ENCODE data around the gene AP5S1.
"Not testable (repeated sequence)": the region's sequence is repeated elsewhere in the genome, so short reads cannot be mapped to it uniquely, and the experiment has no call there.

AP5S1 gene

DNA sequence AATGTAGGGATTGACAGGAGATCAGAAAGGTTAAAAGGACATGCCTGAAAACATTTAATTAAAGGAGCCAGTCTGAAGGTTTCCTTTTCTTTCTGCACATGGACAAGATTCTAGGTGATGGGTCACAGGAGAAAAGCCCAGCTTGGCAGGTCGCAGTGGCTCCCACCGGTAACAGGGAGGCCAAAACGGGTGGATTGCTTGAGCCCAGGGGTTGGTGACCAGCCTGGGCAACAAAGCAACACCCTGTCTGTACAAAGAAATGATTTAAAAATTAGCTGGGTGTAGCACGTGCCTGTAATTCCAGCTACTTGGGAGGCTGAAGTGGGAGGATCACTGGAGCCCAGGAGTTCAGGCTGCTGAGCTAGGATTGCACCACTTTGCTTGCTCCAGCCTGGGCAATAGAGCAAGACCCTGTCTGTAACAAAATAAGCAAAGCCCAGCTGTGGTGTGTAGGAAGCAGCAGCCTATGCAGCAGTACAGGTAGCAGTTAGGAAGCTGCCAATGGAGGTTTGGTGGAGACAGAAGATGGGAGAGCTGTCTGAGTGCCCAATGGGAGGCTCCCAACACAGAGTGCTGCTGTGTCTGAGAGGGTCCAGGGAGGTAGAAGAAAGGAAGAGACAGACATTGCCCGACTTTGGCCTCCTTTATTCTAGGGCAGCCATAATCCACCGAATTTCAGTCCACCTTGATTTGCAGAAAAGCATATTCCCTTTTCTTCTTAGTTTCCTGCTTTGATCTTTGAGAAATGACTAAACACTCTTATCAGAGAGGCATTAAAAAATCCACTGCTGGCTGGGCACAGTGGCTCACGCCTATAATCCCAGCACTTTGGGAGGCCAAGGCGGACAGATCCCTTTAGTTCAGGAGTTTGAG lies 7.1 kb upstream of the AP5S1 start:
- DNase-seq, result no peak

DNA sequence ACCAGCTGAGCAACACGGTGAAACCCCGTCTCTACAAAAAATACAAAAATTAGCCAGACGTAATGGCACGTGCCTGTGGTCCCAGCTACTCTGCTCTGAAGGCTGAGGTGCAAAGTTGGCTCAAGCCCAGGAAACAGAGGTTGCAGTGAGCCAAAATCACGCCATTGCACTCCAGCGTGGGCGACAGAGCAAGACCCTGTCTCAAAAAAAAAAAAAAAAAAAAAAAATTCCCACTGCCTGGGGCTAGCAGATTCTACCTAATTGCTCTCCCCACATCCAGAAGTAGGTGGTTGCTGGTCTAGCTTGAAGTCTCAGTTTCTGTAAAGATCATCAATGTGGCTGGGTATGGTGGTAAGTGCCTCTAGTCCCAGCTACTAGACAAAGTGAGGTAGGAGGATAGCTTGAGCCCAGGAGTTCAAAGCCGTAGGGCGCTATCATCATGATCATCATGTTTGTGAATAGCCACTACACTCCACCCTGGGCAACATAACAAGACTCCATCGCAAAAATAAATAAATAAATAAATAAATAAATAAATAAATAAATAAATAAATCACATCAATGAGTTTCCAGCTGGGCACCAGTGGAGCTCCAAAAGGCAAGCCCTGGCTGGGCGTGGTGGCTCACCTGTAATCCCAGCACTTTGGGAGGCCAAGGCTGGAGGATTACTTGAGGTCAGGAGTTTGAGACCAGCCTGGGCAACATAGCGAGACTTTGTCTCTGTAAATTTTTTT lies 6.3 kb upstream of the AP5S1 start:
- no peak for DNase-seq

DNA sequence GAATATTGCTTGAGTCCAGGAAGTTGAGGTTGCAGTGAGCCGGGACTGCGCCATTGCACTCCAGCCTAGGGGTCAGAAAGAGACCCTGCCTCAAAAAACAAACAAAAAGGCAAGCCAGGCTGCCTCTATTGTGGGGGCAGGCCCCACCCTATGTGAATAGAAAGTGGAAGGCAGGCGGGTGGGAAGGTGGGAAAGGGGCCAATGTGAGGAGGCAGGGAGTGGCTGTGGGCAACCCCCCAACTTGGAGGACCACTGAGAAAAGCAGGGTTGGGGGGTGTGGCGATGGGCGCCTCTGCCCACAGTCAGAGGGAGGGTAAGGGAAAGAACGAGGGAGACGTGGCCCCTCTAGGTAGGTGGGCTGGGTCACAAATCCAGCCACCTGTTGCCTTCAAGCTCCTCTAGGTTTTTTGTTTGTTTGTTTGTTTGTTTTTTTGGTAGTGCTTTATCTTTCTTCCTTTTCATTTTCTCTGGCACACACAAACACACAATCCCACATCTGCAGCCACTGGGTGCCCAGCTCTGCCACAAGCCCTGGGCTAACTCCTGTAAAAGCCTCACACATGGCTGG lies 5.3 kb upstream of the AP5S1 start:
- no peak for DNase-seq

DNA sequence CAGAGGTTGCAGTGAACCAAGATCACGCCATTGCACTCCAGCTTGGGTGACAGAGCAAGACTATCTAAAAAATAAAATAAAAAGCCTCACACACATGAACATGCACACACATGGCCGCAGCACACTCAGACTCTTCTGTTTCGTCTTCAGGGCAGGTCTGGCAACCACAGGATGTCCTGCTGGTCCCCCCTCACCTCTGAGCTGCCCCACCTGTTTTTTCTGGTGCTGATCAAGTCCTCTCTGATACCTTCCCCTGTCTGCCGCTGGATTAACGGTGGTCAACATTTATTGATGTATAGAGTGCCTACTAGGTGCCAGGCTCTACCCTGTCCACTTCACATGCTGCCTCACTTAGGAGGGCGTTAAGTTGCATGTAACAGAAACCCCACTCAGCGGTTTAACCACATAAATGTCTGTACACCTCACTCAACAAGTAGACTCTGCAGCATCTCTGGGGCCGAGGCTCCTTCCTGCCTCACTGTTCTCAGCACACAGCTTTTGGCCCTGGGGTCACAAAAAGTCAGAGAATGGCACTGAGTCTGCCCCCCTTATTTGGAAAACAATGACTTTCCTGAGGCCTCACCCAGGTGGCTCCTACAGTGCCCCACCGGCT lies 4.5 kb upstream of the AP5S1 start:
- peak; percentile 56 for DNase-seq

DNA sequence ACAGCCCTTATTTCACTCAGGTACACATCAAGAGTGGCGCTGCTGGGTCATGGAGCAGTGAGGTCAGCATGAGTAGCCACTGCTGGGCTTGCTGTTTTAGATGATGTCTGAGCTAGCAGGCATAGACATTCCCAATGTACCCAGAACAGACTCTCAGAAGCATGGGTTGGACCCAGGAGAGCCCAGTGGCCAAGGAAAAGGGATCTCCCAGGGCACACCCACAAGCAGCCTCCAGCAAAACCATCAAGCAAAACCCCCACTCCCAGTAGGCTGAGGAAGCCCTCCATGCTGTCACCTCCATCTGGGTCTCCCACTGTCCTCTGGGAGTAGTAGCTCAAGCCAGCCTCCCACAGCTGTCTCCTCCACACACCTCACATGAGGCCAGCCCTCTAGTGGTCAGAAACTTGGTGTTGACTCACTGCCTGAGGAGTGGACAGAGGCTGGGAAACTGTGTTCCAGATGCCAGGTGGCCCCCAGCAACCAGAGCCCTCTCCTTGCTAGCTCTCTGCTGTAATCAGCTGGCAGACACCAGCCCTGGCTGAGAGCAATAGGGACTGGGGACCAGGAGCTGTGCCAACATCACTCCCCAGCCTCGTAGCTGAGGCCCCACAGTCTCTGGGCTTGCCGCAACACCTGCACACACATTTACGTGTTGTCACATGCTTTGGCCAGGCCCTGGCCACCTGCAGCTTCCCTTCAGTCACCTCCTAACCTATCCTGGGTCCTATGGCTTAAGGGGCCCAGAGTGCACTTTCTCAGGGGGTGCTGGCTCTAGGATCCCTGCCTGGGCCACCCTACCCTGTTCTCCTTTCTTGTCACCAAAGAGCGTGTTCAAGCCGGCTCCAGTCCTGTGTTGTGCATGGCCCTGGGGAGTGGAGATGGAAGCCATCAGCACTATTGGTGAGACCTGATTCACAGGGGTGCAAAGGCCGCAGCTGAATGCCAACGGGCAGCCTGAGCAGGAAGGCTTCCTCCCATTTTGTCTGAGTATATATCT lies 1.9 kb upstream of the AP5S1 start:
- DNase-seq, result no peak

DNA sequence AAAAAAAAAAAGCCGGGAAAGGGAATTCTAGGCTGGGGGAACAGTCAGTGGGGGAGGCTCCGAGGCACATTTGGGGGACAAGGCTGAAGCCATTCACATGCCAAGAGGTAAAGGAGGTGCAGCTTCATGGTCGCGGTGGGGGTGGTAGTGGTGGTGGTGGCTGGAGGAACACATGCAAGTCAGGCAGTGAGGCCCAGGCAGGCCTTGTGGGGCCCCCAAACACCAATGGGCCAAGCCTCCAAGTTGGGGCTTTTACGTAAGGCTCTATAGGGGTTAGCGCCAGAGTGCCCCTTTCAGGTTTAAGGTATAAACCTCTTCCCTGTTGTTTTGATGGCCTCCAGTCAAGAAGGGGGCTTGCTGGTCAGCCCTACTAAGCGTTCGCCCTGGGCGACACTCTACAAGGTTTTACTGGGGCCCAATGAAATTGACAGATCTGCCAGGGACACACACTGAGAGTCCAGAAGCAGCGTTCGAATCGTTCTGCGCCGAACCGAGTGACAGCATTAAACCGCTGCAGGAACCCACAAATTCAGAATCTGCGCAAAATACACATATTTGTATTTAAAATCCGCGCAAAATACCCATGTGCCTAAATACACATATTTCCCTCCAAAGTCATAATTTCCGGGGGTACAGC lies 818 bp upstream of the AP5S1 start:
- no peak for DNase-seq

DNA sequence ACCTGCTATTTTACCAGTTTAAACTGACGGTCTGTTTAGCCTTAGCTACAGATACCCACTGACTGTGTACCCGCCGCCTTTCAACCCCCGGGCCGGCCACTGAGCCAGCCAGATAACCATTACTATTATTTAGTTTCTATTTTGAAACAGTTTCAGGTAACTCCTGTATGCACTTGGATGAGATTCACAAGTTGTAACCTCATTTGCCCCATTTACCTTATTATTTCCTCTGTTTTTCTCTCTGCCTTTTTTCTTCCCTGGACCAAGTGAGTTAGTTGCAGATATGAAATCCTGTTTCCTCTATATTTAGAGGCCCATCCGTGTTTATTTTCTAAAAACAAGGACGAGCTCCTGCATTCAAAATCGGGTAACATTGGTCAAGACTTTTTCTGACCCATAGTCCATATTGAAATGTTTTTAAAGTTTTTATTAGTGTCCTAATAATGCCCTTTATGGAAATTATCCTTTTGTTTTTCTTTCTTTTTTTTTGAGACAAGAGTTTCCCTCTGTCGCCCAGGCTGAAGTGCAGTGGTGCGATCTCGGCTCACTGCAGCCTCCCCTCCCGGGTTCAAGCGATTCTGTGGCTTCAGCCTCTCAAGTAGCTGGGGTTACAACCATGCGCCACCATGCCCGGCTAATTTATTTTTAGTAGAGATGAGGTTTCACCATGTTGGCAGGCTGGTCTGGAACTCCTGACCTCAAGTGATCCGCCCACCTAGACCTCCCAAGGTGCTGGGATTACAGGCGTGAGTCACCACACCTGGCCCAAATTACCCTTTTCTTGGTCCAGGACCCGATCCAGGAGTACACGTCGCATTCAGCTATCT lies 767 bp downstream of the AP5S1 start:
- DNase-seq, result no peak

DNA sequence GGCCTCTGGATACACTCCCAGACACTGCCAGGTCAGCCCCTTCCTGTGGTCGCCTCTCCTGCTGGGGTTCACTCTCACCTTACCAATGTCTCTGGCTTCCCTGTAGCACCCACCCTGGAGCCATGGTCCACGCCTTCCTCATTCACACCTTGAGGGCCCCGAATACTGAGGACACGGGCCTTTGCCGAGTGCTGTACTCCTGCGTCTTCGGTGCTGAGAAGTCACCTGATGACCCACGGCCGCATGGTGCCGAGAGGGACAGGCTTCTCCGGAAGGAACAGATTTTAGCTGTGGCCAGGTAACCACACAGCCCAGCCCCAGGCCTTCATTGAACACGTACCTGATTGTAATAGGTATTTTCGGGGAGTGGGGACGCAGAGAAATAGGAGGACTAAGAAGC lies 1.6 kb downstream of the AP5S1 start:
- DNase-seq, result no peak

DNA sequence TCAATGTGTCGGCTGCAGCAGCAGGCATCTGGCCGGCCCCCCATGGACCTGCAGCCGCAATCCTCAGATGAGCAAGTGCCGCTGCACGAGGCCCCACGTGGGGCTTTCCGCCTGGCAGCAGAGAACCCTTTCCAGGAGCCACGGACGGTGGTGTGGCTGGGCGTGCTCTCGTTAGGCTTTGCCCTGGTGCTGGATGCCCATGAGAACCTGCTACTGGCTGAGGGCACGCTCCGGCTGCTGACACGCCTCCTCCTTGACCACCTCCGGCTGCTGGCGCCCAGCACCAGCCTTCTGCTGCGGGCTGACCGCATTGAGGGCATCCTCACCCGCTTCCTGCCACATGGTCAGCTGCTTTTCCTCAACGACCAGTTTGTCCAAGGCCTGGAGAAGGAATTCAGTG lies 3.5 kb downstream of the AP5S1 start:
- DNase-seq, result no peak

DNA sequence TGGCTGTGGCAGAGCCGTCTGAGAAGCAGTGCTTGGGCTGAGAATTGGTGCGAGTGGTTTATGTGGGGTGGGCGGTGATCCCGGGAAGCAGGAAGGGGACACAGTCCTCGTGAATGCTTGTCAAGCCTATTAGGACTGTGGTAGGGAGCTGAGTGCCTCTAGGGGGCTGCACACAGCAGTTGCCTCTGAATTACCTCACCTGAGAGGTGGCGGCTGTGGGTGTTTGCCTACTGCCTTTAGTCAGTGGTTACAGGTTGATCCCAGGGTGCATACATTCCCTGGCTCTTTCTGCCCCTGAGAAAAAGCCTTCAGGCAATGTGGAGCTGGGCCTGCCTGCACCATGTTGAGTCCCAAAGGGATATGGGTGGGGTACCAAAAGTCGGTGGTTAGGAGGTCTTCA lies 5.2 kb downstream of the AP5S1 start:
- DNase-seq, result no peak

DNA sequence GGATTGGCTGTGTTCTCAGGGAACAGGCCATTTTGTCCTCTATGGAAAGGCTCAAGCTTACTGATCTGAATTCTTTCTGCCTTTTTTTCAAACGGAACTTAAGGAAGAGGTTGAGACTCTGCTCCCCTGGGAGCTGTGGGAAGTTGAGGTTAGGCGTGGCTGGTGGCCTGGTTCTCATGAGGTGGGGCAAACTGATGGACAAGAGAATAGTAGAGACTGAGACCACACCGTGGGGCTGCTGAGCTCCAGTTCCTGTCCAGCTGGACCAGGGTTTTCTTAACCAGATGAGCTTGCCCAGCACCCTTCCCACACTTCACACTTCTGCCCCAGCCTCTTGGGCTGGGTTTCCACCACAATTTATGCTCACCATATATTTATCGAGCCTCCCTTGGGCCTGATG lies 6.1 kb downstream of the AP5S1 start:
- no peak for DNase-seq

DNA sequence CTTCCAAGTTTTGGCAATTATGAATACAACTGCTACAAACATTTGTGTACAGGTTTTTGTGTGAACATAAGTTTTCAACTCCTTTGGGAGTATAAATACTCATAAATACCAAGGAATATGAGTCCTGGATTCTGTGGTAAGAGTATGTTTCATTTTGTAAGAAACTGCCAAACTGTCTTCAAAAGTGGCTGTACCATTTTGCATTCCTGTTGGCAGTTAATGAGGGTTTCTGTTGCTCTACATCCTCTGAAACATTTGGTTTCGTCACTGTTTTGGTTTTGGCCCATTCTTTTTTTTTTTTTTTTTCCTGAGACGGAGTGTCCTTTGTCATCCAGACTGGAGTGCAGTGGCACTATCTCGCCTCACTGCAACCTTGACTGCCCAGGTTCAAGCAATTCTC lies 8.5 kb downstream of the AP5S1 start:
- no peak for DNase-seq

DNA sequence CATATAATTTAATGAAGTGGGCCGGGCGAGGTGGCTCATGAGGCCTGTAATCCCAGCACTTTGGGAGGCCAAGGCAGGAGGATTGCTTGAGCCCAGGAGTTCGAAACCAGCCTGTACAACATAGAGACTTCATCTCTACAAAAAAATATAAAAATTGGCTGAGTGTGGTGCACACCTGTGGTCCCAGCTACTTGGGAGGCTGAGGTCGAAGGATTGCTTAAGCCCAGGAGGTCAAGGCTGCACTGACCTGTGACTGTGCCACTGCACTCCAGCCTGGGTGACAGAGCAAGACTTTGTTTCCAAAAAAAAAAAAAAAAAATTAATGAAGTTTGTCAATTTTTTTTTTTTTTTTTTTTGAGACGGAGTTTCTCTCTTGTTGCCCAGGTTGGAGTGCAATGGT lies 9.5 kb downstream of the AP5S1 start:
- DNase-seq, result not testable (repeated sequence)

DNA sequence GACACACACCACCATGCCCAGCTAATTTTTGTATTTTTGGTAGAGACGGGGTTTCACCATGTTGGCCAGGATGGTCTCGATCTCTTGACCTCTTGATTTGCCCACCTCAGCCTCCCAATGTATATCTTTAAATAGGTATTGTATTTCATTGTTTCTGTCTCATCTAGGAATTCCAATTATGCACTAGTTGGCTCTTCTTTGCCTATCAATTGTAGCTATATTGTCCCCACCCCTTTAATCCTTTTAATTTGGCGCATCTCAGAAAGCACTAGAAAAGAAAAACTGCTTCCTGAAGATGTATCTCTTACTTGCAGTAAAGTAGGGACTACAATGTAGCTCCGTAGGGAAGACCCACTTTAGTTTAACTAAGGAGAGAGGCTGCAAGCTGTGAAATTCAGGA lies 15.8 kb downstream of the AP5S1 start:
- DNase-seq, result no peak

DNA sequence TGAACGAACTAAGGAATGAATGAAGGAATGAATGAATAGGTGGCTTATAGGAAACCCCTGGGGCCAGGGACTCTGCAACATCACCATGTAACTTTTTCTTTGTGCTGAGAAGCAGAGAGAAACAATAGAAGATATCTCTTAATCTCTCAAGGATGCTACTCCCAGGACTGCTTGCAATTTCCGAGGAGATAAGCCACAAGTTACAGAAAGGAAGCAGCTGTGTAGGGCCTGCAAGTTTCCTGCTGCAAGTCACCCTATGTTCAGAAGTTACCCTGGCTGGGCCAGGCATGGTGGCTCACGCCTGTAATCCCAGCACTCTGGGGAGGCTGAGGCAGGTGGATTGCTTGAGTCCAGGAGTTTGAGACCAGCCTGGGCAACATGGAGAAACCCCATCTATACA lies 19.0 kb downstream of the AP5S1 start:
- no peak for DNase-seq

DNA sequence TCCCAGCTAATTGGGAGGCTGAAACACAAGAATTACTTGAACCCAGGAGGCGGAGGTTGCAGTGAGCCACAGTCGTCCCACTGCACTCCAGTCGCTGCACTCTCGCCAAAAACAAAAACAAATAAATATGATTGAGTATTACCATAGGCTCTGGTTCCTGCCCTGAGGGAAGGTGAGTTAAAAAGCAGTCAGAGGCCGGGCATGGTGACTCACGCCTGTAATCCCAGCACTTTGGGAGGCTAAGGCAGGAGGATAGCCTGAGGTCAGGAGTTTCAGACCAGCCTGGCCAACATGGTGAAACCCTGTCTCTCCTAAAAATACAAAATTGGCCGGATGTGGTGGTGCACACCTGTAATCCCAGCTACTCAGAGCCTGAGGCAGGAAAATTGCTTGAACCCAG lies 19.9 kb downstream of the AP5S1 start:
- DNase-seq, result not testable (repeated sequence)

DNA sequence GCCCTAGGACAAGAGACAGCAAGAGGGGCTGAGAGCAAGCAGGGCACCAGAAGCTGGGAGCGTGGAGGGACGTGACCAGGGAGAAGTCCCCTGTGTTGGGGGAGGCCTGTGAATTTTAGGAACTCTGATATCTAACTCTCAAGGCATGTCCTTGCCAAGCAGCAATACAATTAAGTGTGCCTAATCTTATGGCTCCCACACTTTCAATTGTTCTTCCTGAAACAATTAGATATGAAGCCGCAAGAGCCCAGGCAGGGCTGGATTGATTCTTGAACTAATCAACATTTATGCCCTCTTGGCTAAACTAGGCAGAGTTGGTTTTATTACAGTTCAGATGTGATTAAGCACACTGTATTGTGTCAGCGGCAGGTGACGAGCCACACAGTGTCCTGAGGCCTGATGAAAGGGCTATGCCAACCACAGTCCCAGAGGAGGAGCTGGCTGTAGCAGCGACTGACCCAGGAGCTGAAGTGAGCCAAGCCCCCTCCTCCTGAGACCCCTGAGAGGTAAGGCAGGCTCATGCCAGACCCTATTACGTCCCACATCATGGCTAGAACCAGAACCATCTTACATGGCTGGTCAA lies 22.1 kb downstream of the AP5S1 start:
- DNase-seq, result no peak

DNA sequence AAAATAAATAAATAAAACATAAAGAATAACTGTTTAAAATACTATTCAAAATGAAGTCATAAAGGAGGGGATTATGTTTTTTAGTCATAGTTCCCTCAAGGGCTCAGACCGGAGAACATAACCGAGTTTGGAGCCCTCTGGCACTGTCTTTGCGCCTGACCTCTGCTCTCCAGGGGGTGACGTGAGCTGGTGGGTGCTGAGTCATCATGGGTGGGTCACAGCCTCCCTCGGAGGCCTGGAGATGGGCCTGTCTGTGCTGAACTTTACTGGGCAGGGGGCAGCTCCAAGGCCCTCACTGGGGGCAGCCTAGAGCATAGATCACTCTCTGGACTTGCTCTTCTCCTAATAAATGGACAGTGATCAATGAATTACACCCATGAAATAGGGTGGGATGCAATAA lies 23.1 kb downstream of the AP5S1 start:
- no peak for DNase-seq

DNA sequence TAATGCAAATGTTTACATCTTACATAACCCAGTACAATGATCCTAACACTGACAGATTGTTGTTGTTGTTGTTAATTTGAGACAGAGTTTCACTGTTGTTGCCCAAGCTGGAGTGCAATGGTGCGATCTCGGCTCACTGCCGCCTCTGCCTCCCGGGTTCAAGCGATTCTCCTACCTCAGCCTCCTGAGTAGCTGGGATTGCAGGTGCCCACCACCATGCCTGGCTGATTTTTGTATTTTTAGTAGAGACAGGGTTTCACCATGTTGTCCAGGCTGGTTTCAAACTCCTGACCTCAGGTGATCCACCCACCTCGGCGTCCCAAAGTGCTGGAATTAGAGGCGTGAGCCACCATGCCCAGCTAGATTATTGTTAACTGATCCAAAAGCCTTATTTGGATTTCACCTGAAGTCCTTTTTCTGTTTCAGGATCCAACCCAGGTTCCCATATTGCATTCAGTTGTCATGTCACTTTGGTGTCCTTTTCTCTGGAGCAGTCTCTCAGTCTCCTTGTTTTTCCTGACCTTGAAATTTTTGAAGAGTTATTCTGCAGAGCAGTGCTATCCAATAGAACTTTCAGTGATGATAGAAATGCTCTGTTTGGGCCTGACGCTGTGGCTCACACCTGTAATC lies 23.8 kb downstream of the AP5S1 start:
- not testable (repeated sequence) for DNase-seq

DNA sequence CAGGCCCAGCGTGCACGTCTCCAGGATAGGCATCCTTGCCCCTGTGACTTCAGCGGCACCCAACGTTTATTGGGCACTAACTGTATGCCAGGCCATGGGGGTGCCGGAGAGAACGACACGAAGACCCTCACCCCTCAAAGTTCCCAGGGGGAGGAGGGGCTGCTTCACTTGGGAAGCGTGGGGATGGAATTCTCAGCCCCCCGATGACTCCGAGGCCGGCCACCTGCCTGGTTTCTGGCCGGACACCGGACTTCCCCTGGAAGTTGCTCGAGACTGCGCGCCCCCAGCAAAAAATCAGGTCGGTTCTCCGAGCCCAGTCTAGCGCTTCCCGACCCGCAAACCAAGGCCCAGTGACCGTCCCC lies 26.0 kb downstream of the AP5S1 start:
- no peak for DNase-seq
